GM12892 (cell line): ENCODE data around the gene GAB2.

Experiments used
- POLR2AphosphoS5 ChIP-seq: IDR thresholded peaks from 2 replicates; pipeline ENCODE4 v1.6.1; 2011; ENCODE audit warnings: low read depth, low read length, control low read depth
- TAF1 ChIP-seq: IDR thresholded peaks from 2 replicates; pipeline ENCODE4 v1.6.1; 2011; ENCODE audit warnings: low read depth, mild to moderate bottlenecking, control low read depth, low read length, borderline replicate concordance

DNA sequence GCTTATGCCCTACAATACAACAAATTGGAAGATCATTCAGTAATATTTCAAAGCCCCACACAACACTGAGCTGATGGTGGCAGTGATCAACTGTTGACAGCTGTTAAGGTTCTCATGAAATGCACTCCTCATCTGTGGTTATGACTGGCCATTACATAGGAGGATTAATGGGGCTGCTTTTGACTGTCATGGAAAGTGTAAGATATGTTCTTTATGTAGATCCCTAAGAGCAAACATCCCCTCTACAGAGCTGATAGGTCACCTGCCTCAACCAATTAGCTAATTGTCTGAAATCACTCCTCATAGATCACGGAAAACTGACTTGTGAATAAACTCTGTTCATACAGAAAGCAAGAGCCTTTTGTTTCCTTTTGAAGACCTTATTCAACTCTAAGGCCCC lies 78.1 kb downstream of the GAB2 start:
- no peak for TF ChIP-seq TAF1
- TF ChIP-seq POLR2AphosphoS5, result no peak
